Mesothelial cell of epicardium (in vitro differentiated cells): Measurements from ENCODE around the gene TULP4. TPM values are rescaled to one million over a fixed set of nuclear protein-coding genes. Genes with fewer than 3 reads are reported as not detected.
"Not testable (repeated sequence)": the region's sequence is repeated elsewhere in the genome, so short reads cannot be mapped to it uniquely, and the experiment has no call there.

ENCODE experiments used
- DNase-seq, 2 experiments: peaks; one replicate each; pipeline ENCODE4 v3.0.0; 2021; ENCODE audit warnings: low spot score in 2 of 2; ENCODE audit not compliant: unreplicated experiment in 2 of 2
- H3K27ac Mint-ChIP-seq: 2 replicates; pipeline ENCODE4 v1.8.0; 2021; ENCODE audit warnings: mixed read lengths
- H3K27me3 Mint-ChIP-seq: 2 replicates; pipeline ENCODE4 v1.8.0; 2021; ENCODE audit warnings: low read depth, mixed read lengths
- H3K36me3 Mint-ChIP-seq: 2 replicates; pipeline ENCODE4 v1.8.0; 2021; ENCODE audit warnings: mixed read lengths
- H3K4me1 Mint-ChIP-seq: 2 replicates; pipeline ENCODE4 v1.8.0; 2021; ENCODE audit warnings: mixed read lengths
- H3K4me3 Mint-ChIP-seq: 2 replicates; pipeline ENCODE4 v1.8.0; 2021; ENCODE audit warnings: mild to moderate bottlenecking, moderate library complexity, mixed read lengths
- H3K9me3 Mint-ChIP-seq: 2 replicates; pipeline ENCODE4 v1.8.0; 2021; ENCODE audit warnings: mixed read lengths
- total RNA-seq: library from RNA; stranded (reverse); gene quantifications from 3 replicates; pipeline ENCODE4 v1.2.1, GENCODE V29; 2021
- TF ChIP-seq, protein P1 (sequence below): fragments of 200-600 bp; sonication (generic); IDR thresholded peaks from one replicate; pipeline ENCODE4 v1.5.0; 2021; ENCODE audit warnings: antibody characterized with exemption; ENCODE audit not compliant: unreplicated experiment

The TULP4 gene
- total RNA-seq, 1 donor from 2014 or later: 135 TPM

GRCh38 chr6:158524311-158524710 lies 212.0 kb downstream of the TULP4 start:
- DNase-seq: no peak
- peaks cover 2% of the 10 kb centered on the region for H3K36me3 Mint-ChIP-seq
- H3K9me3 Mint-ChIP-seq: peaks cover 44% of the 10 kb centered on the region
- H3K4me3 Mint-ChIP-seq: no peak overlapping the region
- no peaks in the 10 kb centered on the region for H3K4me1 Mint-ChIP-seq
- TF ChIP-seq, protein P1, sequence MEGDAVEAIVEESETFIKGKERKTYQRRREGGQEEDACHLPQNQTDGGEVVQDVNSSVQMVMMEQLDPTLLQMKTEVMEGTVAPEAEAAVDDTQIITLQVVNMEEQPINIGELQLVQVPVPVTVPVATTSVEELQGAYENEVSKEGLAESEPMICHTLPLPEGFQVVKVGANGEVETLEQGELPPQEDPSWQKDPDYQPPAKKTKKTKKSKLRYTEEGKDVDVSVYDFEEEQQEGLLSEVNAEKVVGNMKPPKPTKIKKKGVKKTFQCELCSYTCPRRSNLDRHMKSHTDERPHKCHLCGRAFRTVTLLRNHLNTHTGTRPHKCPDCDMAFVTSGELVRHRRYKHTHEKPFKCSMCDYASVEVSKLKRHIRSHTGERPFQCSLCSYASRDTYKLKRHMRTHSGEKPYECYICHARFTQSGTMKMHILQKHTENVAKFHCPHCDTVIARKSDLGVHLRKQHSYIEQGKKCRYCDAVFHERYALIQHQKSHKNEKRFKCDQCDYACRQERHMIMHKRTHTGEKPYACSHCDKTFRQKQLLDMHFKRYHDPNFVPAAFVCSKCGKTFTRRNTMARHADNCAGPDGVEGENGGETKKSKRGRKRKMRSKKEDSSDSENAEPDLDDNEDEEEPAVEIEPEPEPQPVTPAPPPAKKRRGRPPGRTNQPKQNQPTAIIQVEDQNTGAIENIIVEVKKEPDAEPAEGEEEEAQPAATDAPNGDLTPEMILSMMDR: no peak
- peaks cover 7% of the 10 kb centered on the region for H3K27me3 Mint-ChIP-seq
- H3K27ac Mint-ChIP-seq: no peak overlapping the region

- not testable (repeated sequence) for DNase-seq, H3K36me3 Mint-ChIP-seq, H3K4me3 Mint-ChIP-seq, H3K4me1 Mint-ChIP-seq, H3K27ac Mint-ChIP-seq
- Mint-ChIP-seq H3K27me3 (peaks cover 16% of the 10 kb centered on the region), H3K9me3 (peaks cover 50% of the 10 kb centered on the region)
These were observed 215.6 kb downstream of the TULP4 start for GRCh38 chr6:158527858-158528257.

- Mint-ChIP-seq H3K27ac (no peak overlapping the region), H3K9me3 (peaks cover 48% of the 10 kb centered on the region), H3K4me1 (no peaks in the 10 kb centered on the region), H3K36me3 (peaks cover under 1% of the 10 kb centered on the region), H3K27me3 (peaks cover 23% of the 10 kb centered on the region), H3K4me3 (no peak overlapping the region)
- DNase-seq: no peak
- TF ChIP-seq, protein P1: no peak
These were observed 216.6 kb downstream of the TULP4 start for GRCh38 chr6:158528826-158529225.

GRCh38 chr6:158529629-158530028 lies 217.4 kb downstream of the TULP4 start:
- TF ChIP-seq, protein P1: no peak
- Mint-ChIP-seq H3K4me1 (no peaks in the 10 kb centered on the region), H3K27ac (no peak overlapping the region), H3K27me3 (peaks cover 26% of the 10 kb centered on the region), H3K9me3 (peaks cover 39% of the 10 kb centered on the region), H3K4me3 (no peak overlapping the region), H3K36me3 (no peaks in the 10 kb centered on the region)
- no peak for DNase-seq

DNA sequence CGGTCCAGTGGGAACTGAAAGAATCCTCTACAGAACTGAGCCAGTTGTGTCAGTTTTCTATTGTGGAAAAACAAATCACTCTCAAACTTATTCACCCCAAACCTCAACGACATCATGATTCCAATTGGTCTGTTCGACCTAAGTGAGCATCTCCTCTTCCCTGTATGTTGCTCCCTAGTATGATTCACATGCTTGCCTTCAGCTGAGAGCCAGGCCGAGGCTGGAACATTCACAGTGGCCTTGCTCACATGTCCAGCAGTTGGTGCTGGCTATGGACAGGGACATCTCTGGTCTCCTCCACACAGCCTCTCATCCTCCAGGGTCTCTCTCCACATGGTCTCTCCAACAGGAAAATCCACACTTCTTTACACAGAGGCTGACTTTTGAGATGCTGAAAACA lies 219.3 kb downstream of the TULP4 start:
- no peaks in the 10 kb centered on the region for H3K4me1 Mint-ChIP-seq
- TF ChIP-seq, protein P1: no peak
- H3K9me3 Mint-ChIP-seq: peaks cover 27% of the 10 kb centered on the region
- DNase-seq: no peak
- peaks cover 35% of the 10 kb centered on the region for H3K27me3 Mint-ChIP-seq
- no peak overlapping the region for H3K4me3 Mint-ChIP-seq
- no peak overlapping the region for H3K27ac Mint-ChIP-seq
- no peaks in the 10 kb centered on the region for H3K36me3 Mint-ChIP-seq

DNA sequence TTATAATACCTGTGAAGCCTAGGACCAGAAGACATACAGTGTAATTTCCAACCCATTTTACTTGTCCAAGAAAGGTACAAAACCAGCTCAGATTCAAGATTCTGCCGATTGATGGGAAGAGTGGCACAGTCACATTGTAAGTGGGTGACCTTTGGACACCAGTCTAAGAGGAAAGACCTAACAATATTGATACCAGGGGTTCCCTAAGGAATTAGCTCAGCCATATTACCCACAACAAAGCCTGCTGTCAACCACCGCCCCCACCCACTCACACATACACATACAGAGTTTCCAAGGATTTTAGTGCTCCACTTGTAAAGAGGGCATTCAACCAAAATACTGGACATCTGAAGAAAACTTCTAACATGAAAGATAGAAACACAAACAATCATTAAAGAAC lies 219.7 kb downstream of the TULP4 start:
- peaks cover 23% of the 10 kb centered on the region for H3K9me3 Mint-ChIP-seq
- no peak overlapping the region for H3K27ac Mint-ChIP-seq
- no peaks in the 10 kb centered on the region for H3K4me1 Mint-ChIP-seq
- no peak for DNase-seq
- peaks cover 36% of the 10 kb centered on the region for H3K27me3 Mint-ChIP-seq
- TF ChIP-seq, protein P1: no peak
- no peak overlapping the region for H3K4me3 Mint-ChIP-seq
- H3K36me3 Mint-ChIP-seq: no peaks in the 10 kb centered on the region
